HepG2 (cell line): ENCODE measurements around the gene LDAH. TPM values are rescaled to one million over a fixed set of nuclear protein-coding genes. Genes with fewer than 3 reads are reported as not detected.

Source experiments
- ATF7-NPFF ChIP-seq: sonication (generic); formaldehyde crosslinking; IDR thresholded peaks from 2 replicates; pipeline ENCODE4 v1.8.1; 2023; ENCODE audit warnings: mild to moderate bottlenecking, low read depth, missing genetic modification reagents, moderate library complexity
- BRD4 ChIP-seq: sonication (generic); formaldehyde crosslinking; IDR thresholded peaks from 2 replicates; pipeline ENCODE4 v1.4.0; 2020; ENCODE audit warnings: missing genetic modification reagents
- GMEB1 ChIP-seq: sonication (generic); formaldehyde crosslinking; IDR thresholded peaks from 2 replicates; pipeline ENCODE4 v1.5.1; 2020; ENCODE audit warnings: missing genetic modification reagents, mild to moderate bottlenecking, borderline replicate concordance
- MBNL3 ChIP-seq: fragments of 250-450 bp; sonication (Bioruptor Pico); conservative IDR thresholded peaks from 2 replicates; pipeline ENCODE4 v1.8.0; 2022; ENCODE audit warnings: mild to moderate bottlenecking, inconsistent platforms
- MTA3 ChIP-seq: sonication (generic); formaldehyde crosslinking; IDR thresholded peaks from 2 replicates; pipeline ENCODE4 v1.4.0; 2020; ENCODE audit warnings: missing genetic modification reagents
- PBX3 ChIP-seq: sonication (generic); formaldehyde crosslinking; IDR thresholded peaks from 2 replicates; pipeline ENCODE4 v1.8.1; 2023; ENCODE audit warnings: missing genetic modification reagents, inconsistent platforms, borderline replicate concordance
- TRAFD1 ChIP-seq: sonication (generic); formaldehyde crosslinking; IDR thresholded peaks from 2 replicates; pipeline ENCODE4 v1.5.1; 2020; ENCODE audit warnings: missing genetic modification reagents, mild to moderate bottlenecking, borderline replicate concordance
- U2AF1 ChIP-seq: fragments of 200-400 bp; formaldehyde crosslinking; optimal IDR thresholded peaks from 2 replicates; pipeline ENCODE3; 2017; ENCODE audit warnings: mild to moderate bottlenecking, low read depth, low read length
- ZNF329 ChIP-seq: sonication (generic); formaldehyde crosslinking; IDR thresholded peaks from 2 replicates; pipeline ENCODE4 v1.9.0; 2021; ENCODE audit warnings: low read depth, mild to moderate bottlenecking, missing genetic modification reagents
- polyA plus RNA-seq, 8 experiments: library from polyadenylated mRNA; depleted of rRNA in 3 of 8; stranded (reverse) in 7 of 8; unstranded in 1 of 8; fragments of >200 nt; fragmentation: Illumina TruSeq in 4 of 8; extraction: Trizol in 4 of 8; gene quantifications; 2 replicates each; pipeline versions ENCODE4 v1.2.1 to v1.2.3, GENCODE V29; 2011 to 2016; ENCODE audit warnings: low read depth in 4 of 8, missing spikeins in 1 of 8, mixed read lengths in 1 of 8; ENCODE audit not compliant: insufficient read depth in 1 of 8
- total RNA-seq, 5 experiments: library from RNA; depleted of rRNA; stranded (reverse); fragments of >200 nt; fragmentation: Illumina TruSeq; extraction: Trizol; gene quantifications; 2 replicates each; pipeline ENCODE4 v1.2.3, GENCODE V29; 2016; ENCODE audit warnings: low read depth in 1 of 5
- TF ChIP-seq, protein P1 (sequence below): IDR thresholded peaks from 2 replicates; pipeline ENCODE4 v1.6.1; 2016; ENCODE audit warnings: low read depth
- TF ChIP-seq, protein P2 (sequence below): IDR thresholded peaks from 2 replicates; pipeline ENCODE4 v1.6.1; 2016; ENCODE audit warnings: missing compliant biosample characterization, missing genetic modification reagents, borderline replicate concordance

LDAH gene
- total and polyA plus RNA-seq, 2 of the 13 experiments (the other 11 are each of a cell fraction or from before 2014, with no cell fraction given): 28.8 to 46.2 TPM

DNA sequence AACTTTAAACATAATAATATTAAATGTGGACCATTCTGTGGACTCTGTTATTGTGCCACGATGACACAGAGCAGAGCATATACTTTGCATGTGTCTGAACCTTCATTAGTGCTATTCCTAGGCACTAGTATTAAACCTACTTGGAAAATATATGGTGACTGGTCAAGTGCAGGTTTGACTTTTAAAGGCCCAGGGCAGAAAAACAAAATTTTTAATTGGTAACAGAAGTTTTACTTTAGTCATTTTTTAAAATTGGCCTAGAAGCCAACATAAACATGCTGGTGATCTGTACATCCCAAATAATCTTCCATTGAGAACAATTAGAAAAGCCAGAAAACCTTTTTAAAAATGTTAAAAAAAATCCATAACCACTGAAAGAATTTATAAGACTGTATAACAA lies 16.6 kb downstream of the LDAH start (continued):
- TF ChIP-seq, protein P1, sequence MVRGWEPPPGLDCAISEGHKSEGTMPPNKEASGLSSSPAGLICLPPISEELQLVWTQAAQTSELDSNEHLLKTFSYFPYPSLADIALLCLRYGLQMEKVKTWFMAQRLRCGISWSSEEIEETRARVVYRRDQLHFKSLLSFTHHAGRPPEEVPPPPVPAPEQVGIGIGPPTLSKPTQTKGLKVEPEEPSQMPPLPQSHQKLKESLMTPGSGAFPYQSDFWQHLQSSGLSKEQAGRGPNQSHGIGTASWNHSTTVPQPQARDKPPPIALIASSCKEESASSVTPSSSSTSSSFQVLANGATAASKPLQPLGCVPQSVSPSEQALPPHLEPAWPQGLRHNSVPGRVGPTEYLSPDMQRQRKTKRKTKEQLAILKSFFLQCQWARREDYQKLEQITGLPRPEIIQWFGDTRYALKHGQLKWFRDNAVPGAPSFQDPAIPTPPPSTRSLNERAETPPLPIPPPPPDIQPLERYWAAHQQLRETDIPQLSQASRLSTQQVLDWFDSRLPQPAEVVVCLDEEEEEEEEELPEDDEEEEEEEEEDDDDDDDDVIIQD: no peak
- TF ChIP-seq MBNL3 (CRISPR knock-in tag) (no peak), GMEB1 (CRISPR knock-in tag) (no peak), BRD4 (no peak), ATF7-NPFF (CRISPR knock-in tag) (no peak), ZNF329 (CRISPR knock-in tag) (no peak), MTA3 (CRISPR knock-in tag) (no peak), U2AF1 (no peak), TRAFD1 (CRISPR knock-in tag) (no peak), PBX3 (CRISPR knock-in tag) (no peak)
- TF ChIP-seq, protein P2, sequence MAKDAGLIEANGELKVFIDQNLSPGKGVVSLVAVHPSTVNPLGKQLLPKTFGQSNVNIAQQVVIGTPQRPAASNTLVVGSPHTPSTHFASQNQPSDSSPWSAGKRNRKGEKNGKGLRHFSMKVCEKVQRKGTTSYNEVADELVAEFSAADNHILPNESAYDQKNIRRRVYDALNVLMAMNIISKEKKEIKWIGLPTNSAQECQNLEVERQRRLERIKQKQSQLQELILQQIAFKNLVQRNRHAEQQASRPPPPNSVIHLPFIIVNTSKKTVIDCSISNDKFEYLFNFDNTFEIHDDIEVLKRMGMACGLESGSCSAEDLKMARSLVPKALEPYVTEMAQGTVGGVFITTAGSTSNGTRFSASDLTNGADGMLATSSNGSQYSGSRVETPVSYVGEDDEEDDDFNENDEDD: no peak
